ENCODE measurements around the gene MET.

The MET gene

GRCh38 chr7:116786791-116787443 lies 114.9 kb downstream of the MET start:
- no peak for DNase-seq

- DNase-seq, result no peak
Observed at GRCh38 chr7:116787881-116788280, 115.9 kb downstream of the MET start.

DNA sequence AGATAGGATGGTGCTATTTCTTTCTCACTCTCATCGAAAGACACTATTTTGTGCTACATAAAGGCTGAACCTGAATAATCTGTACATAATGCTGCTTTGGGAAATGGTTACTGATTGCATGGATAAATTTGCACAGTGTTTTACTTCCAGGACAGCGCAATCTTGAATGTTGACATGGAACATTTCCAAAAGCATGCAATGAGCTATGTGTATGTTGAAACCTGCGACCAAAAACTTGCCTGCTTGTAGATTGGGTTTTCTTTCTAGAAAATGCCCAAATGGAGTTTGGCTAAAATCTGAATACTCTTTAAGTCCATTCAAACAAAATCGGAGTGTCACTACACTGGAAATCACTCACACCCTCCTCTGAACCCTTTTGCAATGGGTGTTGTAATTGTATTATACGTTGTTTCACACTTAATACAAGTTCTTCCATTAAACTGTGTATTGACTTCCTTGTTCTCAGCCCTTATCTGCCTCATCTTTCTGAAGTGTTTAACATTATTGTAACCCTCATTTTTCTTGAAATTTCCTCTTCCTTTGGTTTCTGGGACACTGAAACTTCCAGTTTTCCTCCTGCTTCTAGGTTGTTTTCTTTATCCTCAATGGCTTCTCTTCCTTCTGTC lies 116.7 kb downstream of the MET start:
- no peak for DNase-seq

DNA sequence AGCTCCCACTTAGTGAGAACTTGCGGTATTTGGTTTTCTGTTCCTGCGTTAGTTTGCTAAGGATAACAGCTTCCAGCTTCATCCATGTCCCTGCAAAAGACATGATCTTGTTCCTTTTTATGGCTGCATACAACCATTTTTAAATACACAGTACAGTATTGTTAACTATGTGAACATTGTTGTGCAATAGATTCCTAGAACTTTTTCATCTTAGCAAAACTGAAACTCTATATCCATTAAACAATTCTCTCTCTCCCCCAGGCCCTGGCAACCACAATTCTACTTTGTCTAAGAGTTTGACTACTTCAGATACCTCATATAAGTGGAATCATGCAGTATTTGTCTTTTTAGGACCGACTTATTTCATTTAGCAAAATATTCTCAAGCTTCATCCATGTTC lies 118.0 kb downstream of the MET start:
- DNase-seq, result no peak

GRCh38 chr7:116792813-116793212 lies 120.8 kb downstream of the MET start:
- DNase-seq, result no peak

DNA sequence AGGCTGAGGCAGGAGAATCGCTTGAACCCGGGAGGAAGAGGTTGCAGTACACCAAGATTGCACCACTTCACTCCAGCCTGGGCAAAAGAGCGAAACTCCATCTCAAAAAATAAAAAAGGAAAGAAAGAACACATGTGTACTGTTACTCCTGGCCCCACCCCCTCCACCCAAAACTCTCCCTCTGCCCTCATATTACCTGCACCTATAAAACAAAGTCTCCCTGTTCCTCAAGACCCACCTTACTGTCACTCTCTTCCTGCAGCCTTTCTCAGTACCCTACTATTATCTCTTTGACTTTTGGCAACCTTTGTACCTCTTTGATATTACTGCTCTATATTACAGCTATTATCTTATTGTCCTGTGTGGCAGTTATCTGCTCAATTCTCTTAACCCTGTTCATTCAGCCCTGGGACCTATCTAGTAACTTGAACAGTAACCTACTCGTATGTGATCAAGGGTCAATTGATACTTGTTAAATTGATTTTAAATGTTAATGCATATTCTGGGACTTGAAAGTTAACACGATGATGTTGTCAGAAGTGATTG lies 121.9 kb downstream of the MET start:
- no peak for DNase-seq

DNA sequence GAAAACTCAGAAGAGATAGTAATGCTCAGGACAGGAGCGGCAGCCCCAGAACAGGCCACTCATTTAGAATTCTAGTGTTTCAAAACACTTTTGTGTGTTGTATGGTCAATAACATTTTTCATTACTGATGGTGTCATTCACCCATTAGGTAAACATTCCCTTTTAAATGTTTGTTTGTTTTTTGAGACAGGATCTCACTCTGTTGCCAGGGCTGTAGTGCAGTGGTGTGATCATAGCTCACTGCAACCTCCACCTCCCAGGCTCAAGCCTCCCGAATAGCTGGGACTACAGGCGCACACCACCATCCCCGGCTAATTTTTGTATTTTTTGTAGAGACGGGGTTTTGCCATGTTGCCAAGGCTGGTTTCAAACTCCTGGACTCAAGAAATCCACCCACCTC lies 124.5 kb downstream of the MET start:
- DNase-seq, result no peak

DNA sequence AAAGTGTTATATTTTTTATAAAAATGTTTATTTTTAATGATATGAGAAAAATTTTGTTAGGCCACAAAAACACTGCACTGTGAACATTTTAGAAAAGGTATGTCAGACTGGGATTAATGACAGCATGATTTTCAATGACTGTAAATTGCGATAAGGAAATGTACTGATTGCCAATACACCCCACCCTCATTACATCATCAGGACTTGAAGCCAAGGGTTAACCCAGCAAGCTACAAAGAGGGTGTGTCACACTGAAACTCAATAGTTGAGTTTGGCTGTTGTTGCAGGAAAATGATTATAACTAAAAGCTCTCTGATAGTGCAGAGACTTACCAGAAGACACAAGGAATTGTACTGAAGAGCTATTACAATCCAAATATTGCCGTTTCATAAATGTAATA lies 125.6 kb downstream of the MET start:
- DNase-seq, result no peak

DNA sequence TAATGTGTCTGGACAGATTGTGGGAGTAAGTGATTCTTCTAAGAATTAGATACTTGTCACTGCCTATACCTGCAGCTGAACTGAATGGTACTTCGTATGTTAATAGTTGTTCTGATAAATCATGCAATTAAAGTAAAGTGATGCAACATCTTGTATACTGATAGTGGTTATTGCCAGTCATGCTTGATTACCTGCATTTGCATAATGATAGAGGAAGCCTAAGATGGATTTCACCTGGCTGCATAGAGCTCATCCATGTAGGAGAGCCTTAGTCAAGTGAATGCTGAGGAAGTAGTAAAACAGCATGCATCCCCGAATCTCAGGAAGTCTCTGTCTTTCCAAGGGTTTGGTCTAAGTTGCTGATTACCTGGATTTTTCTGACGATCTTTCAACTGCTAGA lies 126.2 kb downstream of the MET start:
- DNase-seq, result no peak

DNA sequence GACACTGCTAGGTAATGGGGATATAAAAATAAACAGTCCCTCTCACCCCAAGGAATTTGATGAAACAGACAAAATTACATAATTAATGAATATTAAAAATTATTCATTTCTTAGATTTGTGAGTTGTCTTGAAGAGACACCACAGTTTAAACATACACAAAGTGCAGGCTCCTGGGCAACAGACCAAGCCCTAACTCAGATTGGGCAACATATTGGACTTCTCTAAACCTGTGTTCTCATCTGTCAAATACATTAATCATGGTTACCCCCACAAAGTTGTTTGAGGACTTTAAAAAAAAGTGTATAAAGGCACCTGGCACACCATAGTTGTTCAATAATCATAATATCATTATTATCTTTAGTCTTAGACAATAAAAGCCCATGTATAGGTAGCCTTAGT lies 127.9 kb downstream of the MET start:
- no peak for DNase-seq

GRCh38 chr7:116800594-116800993 lies 128.6 kb downstream of the MET start:
- DNase-seq, result no peak

- DNase-seq, result no peak
Observed at GRCh38 chr7:116801092-116801710, 129.2 kb downstream of the MET start.

GRCh38 chr7:116802144-116802745 lies 130.2 kb downstream of the MET start:
- no peak for DNase-seq

- DNase-seq, result peak; percentile 8
Observed at GRCh38 chr7:116802746-116803152, 130.8 kb downstream of the MET start.

DNA sequence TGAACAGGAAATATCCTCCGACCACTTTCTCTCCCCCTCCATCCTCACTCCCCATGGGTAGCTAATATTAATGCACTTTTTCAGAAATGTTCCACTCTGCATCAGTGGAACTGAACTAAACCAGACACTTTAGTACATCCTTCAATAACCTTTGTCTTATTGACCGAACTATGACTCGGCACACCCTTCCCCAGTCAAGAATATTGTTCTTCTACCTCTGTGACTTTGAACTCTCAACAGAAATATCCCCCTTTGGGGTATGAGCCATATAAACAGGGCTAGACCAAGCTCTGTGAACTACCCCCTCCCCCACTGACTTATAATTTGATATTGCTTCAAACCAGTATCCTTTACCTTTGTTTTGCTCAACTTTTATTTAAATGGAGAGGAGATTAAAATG lies 132.5 kb downstream of the MET start:
- DNase-seq, result no peak

DNA sequence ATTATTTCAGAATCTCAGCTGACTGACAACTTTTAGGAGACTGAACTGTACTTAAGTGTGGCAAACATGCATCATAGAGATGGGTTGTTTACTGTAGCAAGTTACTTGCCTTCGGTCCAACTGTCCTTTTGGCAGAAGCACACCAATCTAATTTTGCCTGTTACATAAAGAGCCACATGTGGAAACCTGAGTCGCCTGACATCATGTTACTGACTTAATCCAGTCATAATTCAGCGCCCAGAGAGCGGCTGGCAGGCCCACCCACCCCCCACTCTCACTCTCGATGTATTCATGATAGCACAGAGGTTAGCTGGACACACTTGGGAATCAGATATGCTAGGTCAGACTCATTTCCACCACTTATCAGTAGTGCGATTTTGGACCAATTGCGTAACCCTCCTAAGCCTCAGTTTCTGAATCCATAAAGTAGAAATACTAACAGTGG lies 133.1 kb downstream of the MET start:
- DNase-seq, result no peak

GRCh38 chr7:116806046-116806944 lies 134.3 kb downstream of the MET start:
- no peak for DNase-seq

DNA sequence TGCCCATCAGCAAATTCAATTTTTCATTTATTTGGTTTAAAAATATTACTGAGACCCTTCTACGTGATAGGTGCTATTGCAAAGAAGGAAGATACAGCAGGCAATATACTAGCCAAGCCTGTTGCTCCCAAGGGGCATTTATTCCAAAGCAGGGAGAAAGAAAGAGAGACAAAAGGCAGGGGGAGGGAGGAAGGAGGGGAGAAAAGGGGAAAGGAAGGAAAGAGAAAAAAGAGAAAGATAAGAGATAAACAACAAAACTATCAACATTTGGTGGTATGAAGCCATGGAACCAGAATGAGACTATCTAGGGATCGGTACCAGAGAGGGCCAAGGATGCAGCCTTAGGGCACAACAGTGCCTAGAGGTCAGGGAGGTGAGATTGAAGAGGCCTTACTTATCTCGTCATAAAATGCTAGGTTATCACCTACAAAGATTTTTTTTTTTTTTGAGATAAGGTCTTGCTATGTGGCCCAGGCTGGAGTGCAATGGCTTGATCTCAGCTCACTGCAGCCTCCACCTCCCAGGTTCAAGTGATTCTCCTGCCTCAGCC lies 135.1 kb downstream of the MET start:
- DNase-seq, result no peak

DNA sequence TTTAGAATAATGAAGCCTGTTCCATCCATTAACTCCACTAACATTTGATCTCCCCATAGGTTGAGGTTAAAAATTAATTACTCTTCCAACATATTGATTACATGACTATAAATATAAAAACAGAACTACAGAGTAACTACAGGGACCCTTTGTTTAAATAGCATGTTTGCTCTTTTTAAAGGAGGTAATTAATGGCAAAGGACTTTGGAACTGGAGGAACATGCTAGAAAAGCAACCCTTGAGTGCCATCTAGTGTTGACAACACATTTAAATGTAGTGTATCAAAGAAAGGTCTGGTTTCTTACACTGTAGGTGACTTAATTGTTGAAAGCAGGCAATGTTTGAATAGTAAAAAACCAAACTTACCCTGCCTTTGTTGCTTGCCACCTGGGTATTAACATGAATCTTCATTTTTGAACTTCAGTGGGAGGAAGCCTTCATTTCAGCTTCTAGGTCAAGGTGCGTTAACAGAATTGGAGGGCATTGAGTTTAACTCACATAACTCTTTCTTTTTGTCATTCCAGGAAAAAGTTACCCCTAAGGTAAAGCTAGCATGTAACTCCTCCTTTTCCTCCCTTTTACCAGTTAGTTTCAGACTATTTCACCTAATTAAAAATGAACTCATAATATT lies 137.8 kb downstream of the MET start:
- peak; percentile 76 for DNase-seq

- no peak for DNase-seq
Observed at GRCh38 chr7:116810267-116811116, 138.5 kb downstream of the MET start.

GRCh38 chr7:116811768-116812167 lies 139.8 kb downstream of the MET start:
- no peak for DNase-seq

Data from NCI-H774 (cell line).